AG08395 (cell line): ENCODE measurements around the gene TEX29.

Experiments
- DNase-seq: peaks from one replicate; pipeline ENCODE4 v3.0.0; 2012; ENCODE audit warnings: mixed read lengths, low spot score

Gene TEX29

GRCh38 chr13:111291908-111292307, 28.5 kb upstream of the TEX29 start:
- no peak for DNase-seq

- no peak for DNase-seq
These were observed 27.5 kb upstream of the TEX29 start for GRCh38 chr13:111292710-111293485.

GRCh38 chr13:111295886-111296285, 24.6 kb upstream of the TEX29 start:
- no peak for DNase-seq

- no peak for DNase-seq
These were observed 24.0 kb upstream of the TEX29 start for GRCh38 chr13:111296417-111296816.

GRCh38 chr13:111298214-111298975, 22.0 kb upstream of the TEX29 start:
- DNase-seq: no peak

GRCh38 chr13:111302045-111302726, 18.3 kb upstream of the TEX29 start:
- no peak for DNase-seq

- no peak for DNase-seq
These were observed 16.9 kb upstream of the TEX29 start for GRCh38 chr13:111303559-111303958.

GRCh38 chr13:111304041-111304544, 16.3 kb upstream of the TEX29 start:
- no peak for DNase-seq

GRCh38 chr13:111304603-111305289, 15.7 kb upstream of the TEX29 start:
- no peak for DNase-seq

GRCh38 chr13:111312944-111313590, 7.4 kb upstream of the TEX29 start:
- no peak for DNase-seq

- no peak for DNase-seq
These were observed 6.5 kb upstream of the TEX29 start for GRCh38 chr13:111313911-111314425.

GRCh38 chr13:111314852-111315251, 5.6 kb upstream of the TEX29 start:
- peak; percentile 28 for DNase-seq

GRCh38 chr13:111315347-111315995, 5.0 kb upstream of the TEX29 start:
- no peak for DNase-seq

GRCh38 chr13:111316161-111316730, 4.2 kb upstream of the TEX29 start:
- DNase-seq: no peak

- DNase-seq: no peak
These were observed 3.3 kb upstream of the TEX29 start for GRCh38 chr13:111317042-111317550.

GRCh38 chr13:111317571-111318345, 2.7 kb upstream of the TEX29 start:
- no peak for DNase-seq

GRCh38 chr13:111318386-111318785, 2.1 kb upstream of the TEX29 start:
- no peak for DNase-seq

GRCh38 chr13:111319521-111319920, 921 bp upstream of the TEX29 start:
- DNase-seq: no peak
